Lower leg skin (tissue), 3 donors: ENCODE data around the gene SYDE2.

Experiments used
- POLR2A ChIP-seq, 2 donors: fragments of 450-650 bp; IDR thresholded peaks; one replicate each; pipeline ENCODE4 v1.6.1; 2016 to 2017; ENCODE audit warnings: antibody characterized with exemption in 2 of 2, mild to moderate bottlenecking in 1 of 2, moderate library complexity in 1 of 2
- TF ChIP-seq, protein P1 (sequence below), 3 donors: fragments of 450-650 bp; IDR thresholded peaks; one replicate each; pipeline ENCODE4 v1.5.1; 2016; ENCODE audit warnings: antibody characterized with exemption in 3 of 3, mild to moderate bottlenecking in 3 of 3, moderate library complexity in 2 of 3

DNA sequence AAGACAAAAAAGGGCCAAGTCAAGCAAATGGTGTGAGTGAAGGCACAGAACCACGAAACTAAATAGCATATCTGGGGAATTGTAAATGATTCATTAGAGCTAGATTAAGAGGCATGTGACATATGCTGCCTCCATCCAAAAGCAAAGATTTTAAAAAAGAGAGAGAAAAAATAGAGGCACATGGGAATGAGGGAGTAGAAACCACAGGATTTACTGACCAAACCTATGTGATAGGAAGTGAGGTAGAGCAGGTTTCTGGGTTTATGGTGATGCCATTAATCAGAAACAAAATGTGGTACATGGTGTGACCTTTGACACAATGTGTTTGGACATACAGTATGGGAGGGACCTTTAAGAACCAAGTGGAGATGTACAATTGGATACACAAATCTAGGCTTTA lies 45.1 kb upstream of the SYDE2 start:
- TF ChIP-seq, protein P1, sequence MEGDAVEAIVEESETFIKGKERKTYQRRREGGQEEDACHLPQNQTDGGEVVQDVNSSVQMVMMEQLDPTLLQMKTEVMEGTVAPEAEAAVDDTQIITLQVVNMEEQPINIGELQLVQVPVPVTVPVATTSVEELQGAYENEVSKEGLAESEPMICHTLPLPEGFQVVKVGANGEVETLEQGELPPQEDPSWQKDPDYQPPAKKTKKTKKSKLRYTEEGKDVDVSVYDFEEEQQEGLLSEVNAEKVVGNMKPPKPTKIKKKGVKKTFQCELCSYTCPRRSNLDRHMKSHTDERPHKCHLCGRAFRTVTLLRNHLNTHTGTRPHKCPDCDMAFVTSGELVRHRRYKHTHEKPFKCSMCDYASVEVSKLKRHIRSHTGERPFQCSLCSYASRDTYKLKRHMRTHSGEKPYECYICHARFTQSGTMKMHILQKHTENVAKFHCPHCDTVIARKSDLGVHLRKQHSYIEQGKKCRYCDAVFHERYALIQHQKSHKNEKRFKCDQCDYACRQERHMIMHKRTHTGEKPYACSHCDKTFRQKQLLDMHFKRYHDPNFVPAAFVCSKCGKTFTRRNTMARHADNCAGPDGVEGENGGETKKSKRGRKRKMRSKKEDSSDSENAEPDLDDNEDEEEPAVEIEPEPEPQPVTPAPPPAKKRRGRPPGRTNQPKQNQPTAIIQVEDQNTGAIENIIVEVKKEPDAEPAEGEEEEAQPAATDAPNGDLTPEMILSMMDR (IDR thresholded peaks at IDR 0.05) = no peak
- no peak for TF ChIP-seq POLR2A (IDR thresholded peaks at IDR 0.05)
